ENCODE measurements around the gene PNMA8B. TPM values are rescaled to one million over a fixed set of nuclear protein-coding genes. Genes with fewer than 3 reads are reported as not detected.

PNMA8B gene
- total RNA-seq, 1 donor from 2014 or later, result 2.5 TPM

DNA sequence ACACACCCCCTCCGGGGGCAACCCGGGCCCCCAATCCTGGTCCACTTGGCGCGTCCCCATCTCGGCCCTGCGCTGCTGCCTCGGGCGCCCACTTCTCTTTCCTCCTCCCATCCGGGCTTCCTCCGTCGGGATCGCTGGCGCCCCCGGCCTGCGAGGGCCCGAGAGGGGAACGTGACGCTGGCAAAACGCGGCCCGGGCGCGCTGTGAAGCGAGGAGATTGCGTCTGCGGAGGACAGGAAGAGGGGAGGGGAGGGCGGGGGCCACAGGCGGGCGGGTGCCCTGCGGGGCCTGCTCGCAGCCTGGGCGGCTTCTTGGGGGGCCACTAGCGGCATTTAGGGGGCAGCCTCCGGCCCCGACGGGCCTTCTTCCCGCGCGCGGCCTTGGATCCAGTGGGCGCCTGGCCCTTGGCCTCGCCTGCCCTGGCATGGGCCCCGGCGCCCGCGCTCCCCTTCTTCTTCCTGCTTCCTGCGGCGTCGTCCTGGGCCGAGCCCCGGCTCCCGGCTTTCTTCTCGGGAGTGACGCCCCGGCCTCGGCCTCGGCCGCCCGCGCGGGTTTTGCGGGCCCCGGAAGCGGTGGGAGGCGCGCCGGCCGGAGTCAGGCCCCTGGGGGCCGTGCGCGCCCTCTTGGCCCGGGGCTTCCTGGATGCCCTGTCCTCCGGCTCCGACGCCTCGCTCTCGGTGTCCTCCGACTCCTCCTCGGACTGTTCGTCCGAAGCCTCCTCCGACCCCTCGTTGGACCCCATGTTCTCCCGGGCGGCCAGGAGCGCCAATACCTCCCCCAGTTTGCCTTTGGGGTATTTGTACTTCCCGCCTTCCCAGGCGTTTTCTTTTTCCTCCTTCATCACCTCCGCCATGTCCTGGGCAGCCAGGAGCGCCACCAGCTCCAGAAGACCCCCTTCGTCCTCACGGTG lies 2.2 kb downstream of the PNMA8B start:
- TF ChIP-seq, protein P1, sequence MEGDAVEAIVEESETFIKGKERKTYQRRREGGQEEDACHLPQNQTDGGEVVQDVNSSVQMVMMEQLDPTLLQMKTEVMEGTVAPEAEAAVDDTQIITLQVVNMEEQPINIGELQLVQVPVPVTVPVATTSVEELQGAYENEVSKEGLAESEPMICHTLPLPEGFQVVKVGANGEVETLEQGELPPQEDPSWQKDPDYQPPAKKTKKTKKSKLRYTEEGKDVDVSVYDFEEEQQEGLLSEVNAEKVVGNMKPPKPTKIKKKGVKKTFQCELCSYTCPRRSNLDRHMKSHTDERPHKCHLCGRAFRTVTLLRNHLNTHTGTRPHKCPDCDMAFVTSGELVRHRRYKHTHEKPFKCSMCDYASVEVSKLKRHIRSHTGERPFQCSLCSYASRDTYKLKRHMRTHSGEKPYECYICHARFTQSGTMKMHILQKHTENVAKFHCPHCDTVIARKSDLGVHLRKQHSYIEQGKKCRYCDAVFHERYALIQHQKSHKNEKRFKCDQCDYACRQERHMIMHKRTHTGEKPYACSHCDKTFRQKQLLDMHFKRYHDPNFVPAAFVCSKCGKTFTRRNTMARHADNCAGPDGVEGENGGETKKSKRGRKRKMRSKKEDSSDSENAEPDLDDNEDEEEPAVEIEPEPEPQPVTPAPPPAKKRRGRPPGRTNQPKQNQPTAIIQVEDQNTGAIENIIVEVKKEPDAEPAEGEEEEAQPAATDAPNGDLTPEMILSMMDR (IDR thresholded peaks at IDR 0.05), result no peak
- no peak overlapping the region for H3K4me3 Mint-ChIP-seq (ENCODE audit: unreplicated experiment)
- H3K9me3 Mint-ChIP-seq (ENCODE audit: unreplicated experiment), result no peaks in the 10 kb centered on the region
- DNase-seq (ENCODE audit: extremely low spot score, unreplicated experiment), result no peak
- H3K27ac Mint-ChIP-seq (ENCODE audit: unreplicated experiment), result no peak overlapping the region
- H3K36me3 Mint-ChIP-seq (ENCODE audit: unreplicated experiment), result peaks cover 4% of the 10 kb centered on the region
- H3K27me3 Mint-ChIP-seq (ENCODE audit: unreplicated experiment), result peaks cover 5% of the 10 kb centered on the region
- peaks cover 11% of the 10 kb centered on the region for H3K4me1 Mint-ChIP-seq (ENCODE audit: unreplicated experiment)

DNA sequence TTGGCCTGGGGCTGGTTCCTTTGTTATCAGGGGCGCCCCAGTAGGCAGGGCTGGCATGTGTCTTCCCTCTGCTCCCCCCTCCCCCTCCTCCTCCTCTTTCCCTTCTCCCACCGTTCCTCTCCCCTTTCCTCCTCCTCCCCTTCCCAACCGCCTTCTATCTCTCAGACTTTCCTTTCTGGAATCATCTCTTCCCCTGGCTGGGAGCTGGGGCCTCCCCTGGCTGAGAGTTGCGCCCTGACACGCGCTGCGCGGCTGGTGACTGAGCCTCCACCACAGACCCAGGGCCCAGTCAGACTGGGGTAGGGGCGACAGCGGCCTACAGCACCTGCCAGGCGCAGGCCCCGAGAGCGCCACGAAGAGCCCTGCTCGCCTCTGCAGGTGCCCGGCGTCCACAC lies 2.8 kb downstream of the PNMA8B start:
- no peak overlapping the region for H3K27ac Mint-ChIP-seq (ENCODE audit: unreplicated experiment)
- no peaks in the 10 kb centered on the region for H3K9me3 Mint-ChIP-seq (ENCODE audit: unreplicated experiment)
- peaks cover 16% of the 10 kb centered on the region for H3K4me1 Mint-ChIP-seq (ENCODE audit: unreplicated experiment)
- H3K4me3 Mint-ChIP-seq (ENCODE audit: unreplicated experiment), result no peak overlapping the region
- DNase-seq (ENCODE audit: extremely low spot score, unreplicated experiment), result no peak
- H3K36me3 Mint-ChIP-seq (ENCODE audit: unreplicated experiment), result peaks cover 2% of the 10 kb centered on the region
- peaks cover 6% of the 10 kb centered on the region for H3K27me3 Mint-ChIP-seq (ENCODE audit: unreplicated experiment)
- TF ChIP-seq, protein P1 (IDR thresholded peaks at IDR 0.05), result no peak

DNA sequence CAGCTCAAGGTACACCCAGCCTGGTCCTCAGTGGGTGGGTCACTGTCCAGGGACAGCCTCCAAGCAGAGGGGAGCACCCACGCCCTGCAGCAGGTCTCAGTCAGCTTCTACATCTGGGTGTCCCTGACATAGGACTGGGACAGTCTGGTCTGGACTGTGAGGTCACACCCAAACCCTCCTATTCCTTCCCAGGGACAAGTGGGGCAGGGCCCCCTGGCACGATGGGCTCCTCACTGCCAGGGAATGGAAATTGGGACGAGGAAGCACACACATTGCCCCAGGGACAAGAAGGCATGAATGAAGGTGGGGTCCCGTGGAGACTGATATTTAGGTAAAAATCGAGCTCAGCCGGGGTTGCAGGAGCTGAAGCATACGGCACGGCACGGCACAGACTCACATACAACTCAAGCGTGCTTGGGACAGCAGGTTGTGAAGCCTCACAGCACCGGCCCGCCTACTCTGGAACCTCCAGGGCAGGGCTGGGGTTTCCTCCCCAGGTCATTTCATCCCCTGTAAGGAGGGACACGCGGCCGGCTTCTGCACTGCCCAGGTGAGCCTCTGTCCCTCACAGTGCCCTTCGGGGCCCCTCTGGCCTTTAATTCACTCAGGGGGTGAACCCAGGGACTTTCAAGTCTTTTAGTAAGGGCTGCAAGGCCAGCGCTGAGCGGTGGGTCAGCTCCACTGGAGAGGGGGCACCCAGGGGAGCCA lies 3.5 kb downstream of the PNMA8B start:
- Mint-ChIP-seq H3K27me3 (ENCODE audit: unreplicated experiment) (peaks cover 6% of the 10 kb centered on the region), H3K27ac (ENCODE audit: unreplicated experiment) (no peak overlapping the region), H3K4me3 (ENCODE audit: unreplicated experiment) (no peak overlapping the region), H3K9me3 (ENCODE audit: unreplicated experiment) (no peaks in the 10 kb centered on the region), H3K4me1 (ENCODE audit: unreplicated experiment) (peaks cover 22% of the 10 kb centered on the region), H3K36me3 (ENCODE audit: unreplicated experiment) (peaks cover 2% of the 10 kb centered on the region)
- no peak for DNase-seq (ENCODE audit: extremely low spot score, unreplicated experiment)
- TF ChIP-seq, protein P1 (IDR thresholded peaks at IDR 0.05), result no peak

DNA sequence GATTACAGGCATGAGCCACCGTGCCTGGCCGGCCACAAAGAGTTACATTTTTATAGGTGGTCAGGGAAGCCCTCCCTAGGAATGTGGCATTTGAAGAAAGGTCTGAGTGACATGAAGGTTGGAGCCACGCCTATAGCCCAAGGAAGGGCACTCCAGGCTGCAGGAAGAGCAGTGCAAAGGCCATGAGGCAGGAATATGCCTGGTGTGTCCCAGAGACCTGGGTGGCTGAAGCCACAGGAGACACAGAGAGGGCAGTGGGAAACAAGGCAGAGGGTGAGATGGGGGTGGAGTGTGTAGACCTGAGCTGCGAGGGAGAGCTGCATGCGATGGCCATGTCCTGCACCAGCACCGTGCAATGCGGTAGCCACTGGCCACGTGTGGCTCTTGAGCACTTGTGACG lies 4.9 kb downstream of the PNMA8B start:
- H3K4me1 Mint-ChIP-seq (ENCODE audit: unreplicated experiment), result peaks cover 27% of the 10 kb centered on the region
- peaks cover 2% of the 10 kb centered on the region for H3K36me3 Mint-ChIP-seq (ENCODE audit: unreplicated experiment)
- TF ChIP-seq, protein P1 (IDR thresholded peaks at IDR 0.05), result no peak
- no peaks in the 10 kb centered on the region for H3K9me3 Mint-ChIP-seq (ENCODE audit: unreplicated experiment)
- no peak overlapping the region for H3K27ac Mint-ChIP-seq (ENCODE audit: unreplicated experiment)
- no peak overlapping the region for H3K4me3 Mint-ChIP-seq (ENCODE audit: unreplicated experiment)
- DNase-seq (ENCODE audit: extremely low spot score, unreplicated experiment), result no peak
- peaks cover 6% of the 10 kb centered on the region for H3K27me3 Mint-ChIP-seq (ENCODE audit: unreplicated experiment)
